Measurements from ENCODE around the gene NAGPA.

Gene NAGPA

GRCh38 chr16:5022521-5022920, 11.2 kb downstream of the NAGPA start:
- Histone ChIP-seq H3K9ac (ENCODE audit: low read length) (no peak overlapping the region), H3K36me3 (ENCODE audit: insufficient read depth, low read length) (no peaks in the 10 kb centered on the region), H3F3A (ENCODE audit: insufficient read depth, low read length) (no peaks in the 10 kb centered on the region), H4K20me1 (ENCODE audit: insufficient read depth, low read length) (no peaks in the 10 kb centered on the region), H2AFZ (ENCODE audit: low read length) (no peak overlapping the region), H3K27me3 (ENCODE audit: insufficient read depth, low read length) (no peaks in the 10 kb centered on the region; the same call in 1 of the 2 replicates), H3K27ac (ENCODE audit: low read depth, low read length, poor library complexity, severe bottlenecking) (no peak overlapping the region), H3K4me2 (ENCODE audit: low read length) (no peak overlapping the region), H3K9me3 (ENCODE audit: low read length) (no peaks in the 10 kb centered on the region), H3K79me2 (ENCODE audit: insufficient read depth, low read length) (no peaks in the 10 kb centered on the region), H3K9me2 (ENCODE audit: low read depth, low read length) (no peaks in the 10 kb centered on the region), H3K4me3 (ENCODE audit: low read depth, low read length, poor library complexity, severe bottlenecking) (no peak overlapping the region), H3K4me1 (ENCODE audit: insufficient read depth, low read length, severe bottlenecking) (no peaks in the 10 kb centered on the region)
- TF ChIP-seq EZH2 (IDR thresholded peaks at IDR 0.05; ENCODE audit: borderline replicate concordance, low read length) (no peak), CTCF (IDR thresholded peaks at IDR 0.05; ENCODE audit: low read length) (no peak)

- Histone ChIP-seq H3K27me3 (ENCODE audit: insufficient read depth, low read length) (no peaks in the 10 kb centered on the region; the same call in 1 of the 2 replicates), H3K4me2 (ENCODE audit: low read length) (no peak overlapping the region)
Observed at GRCh38 chr16:5020551-5020950, 13.2 kb downstream of the NAGPA start.

GRCh38 chr16:5019775-5020174, 14.0 kb downstream of the NAGPA start:
- Histone ChIP-seq H2AFZ (ENCODE audit: low read length) (no peak overlapping the region), H3F3A (ENCODE audit: insufficient read depth, low read length) (no peaks in the 10 kb centered on the region), H3K9me3 (ENCODE audit: low read length) (no peaks in the 10 kb centered on the region), H3K27me3 (ENCODE audit: insufficient read depth, low read length) (no peaks in the 10 kb centered on the region; the same call in 1 of the 2 replicates), H4K20me1 (ENCODE audit: insufficient read depth, low read length) (no peaks in the 10 kb centered on the region), H3K27ac (ENCODE audit: low read depth, low read length, poor library complexity, severe bottlenecking) (no peak overlapping the region), H3K9ac (ENCODE audit: low read length) (no peak overlapping the region), H3K9me2 (ENCODE audit: low read depth, low read length) (no peaks in the 10 kb centered on the region), H3K4me1 (ENCODE audit: insufficient read depth, low read length, severe bottlenecking) (no peaks in the 10 kb centered on the region), H3K4me2 (ENCODE audit: low read length) (no peak overlapping the region), H3K36me3 (ENCODE audit: insufficient read depth, low read length) (no peaks in the 10 kb centered on the region), H3K4me3 (ENCODE audit: low read depth, low read length, poor library complexity, severe bottlenecking) (no peak overlapping the region), H3K79me2 (ENCODE audit: insufficient read depth, low read length) (no peaks in the 10 kb centered on the region)
- TF ChIP-seq EZH2 (IDR thresholded peaks at IDR 0.05; ENCODE audit: borderline replicate concordance, low read length) (no peak), CTCF (IDR thresholded peaks at IDR 0.05; ENCODE audit: low read length) (no peak)

More at GRCh38 chr16:5020551-5020950, 13.2 kb downstream of the NAGPA start:
- Histone ChIP-seq H4K20me1 (ENCODE audit: insufficient read depth, low read length) (no peaks in the 10 kb centered on the region), H2AFZ (ENCODE audit: low read length) (no peak overlapping the region), H3K9me2 (ENCODE audit: low read depth, low read length) (no peaks in the 10 kb centered on the region), H3K27ac (ENCODE audit: low read depth, low read length, poor library complexity, severe bottlenecking) (no peak overlapping the region), H3F3A (ENCODE audit: insufficient read depth, low read length) (no peaks in the 10 kb centered on the region), H3K4me3 (ENCODE audit: low read depth, low read length, poor library complexity, severe bottlenecking) (no peak overlapping the region), H3K9me3 (ENCODE audit: low read length) (no peaks in the 10 kb centered on the region), H3K9ac (ENCODE audit: low read length) (no peak overlapping the region), H3K4me1 (ENCODE audit: insufficient read depth, low read length, severe bottlenecking) (no peaks in the 10 kb centered on the region), H3K36me3 (ENCODE audit: insufficient read depth, low read length) (no peaks in the 10 kb centered on the region), H3K79me2 (ENCODE audit: insufficient read depth, low read length) (no peaks in the 10 kb centered on the region)
- TF ChIP-seq EZH2 (IDR thresholded peaks at IDR 0.05; ENCODE audit: borderline replicate concordance, low read length) (no peak), CTCF (IDR thresholded peaks at IDR 0.05; ENCODE audit: low read length) (no peak)

Measured in OCI-LY1 (cell line).